Ovary (tissue), 3 donors: ENCODE measurements around the gene SLCO3A1.

Experiments
- POLR2A ChIP-seq: fragments of 450-650 bp; IDR thresholded peaks from one replicate; pipeline ENCODE4 v1.6.1; 2017; ENCODE audit warnings: antibody characterized with exemption, mild to moderate bottlenecking, moderate library complexity
- TF ChIP-seq, protein P1 (sequence below), 3 donors: fragments of 450-650 bp in 2 of 3; fragments of 200-600 bp in 1 of 3; IDR thresholded peaks; one replicate each; pipeline versions ENCODE4 v1.5.1 to v1.8.0; 2016 to 2022; ENCODE audit warnings: antibody characterized with exemption in 3 of 3, mild to moderate bottlenecking in 1 of 3
- donor health status: DM: no; HTN: no; CAD: no.

DNA sequence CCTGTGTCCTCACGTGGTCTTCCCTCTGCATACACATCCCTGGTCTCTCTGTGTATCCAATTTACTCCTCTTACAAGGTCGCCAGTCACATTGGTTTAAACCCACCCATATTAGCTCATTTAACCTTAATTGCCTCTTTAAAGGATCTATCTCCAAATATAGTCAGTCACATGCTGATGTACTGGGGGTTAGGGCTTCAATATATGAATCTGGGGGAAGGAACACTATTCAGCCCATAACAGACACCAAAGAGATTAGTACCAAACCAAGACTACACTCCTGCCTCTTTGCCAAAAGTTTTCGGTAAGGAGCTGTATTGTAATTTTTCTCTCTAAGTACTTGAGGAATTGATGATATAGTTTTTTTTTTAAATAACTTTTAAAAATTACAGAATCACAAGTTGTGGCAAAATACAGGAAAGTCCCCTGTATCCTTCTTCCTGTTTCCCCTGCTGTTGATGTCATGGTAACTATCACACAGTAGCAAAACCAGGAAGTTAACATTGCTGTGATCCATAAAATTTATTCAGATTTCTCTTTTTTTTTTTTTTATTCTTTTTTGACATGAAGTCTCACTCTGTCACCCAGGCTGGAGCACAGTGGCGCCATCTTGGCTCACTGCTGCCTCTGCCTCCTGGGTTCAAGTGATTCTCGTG is 67.8 kb downstream of the SLCO3A1 start:
- TF ChIP-seq, protein P1, sequence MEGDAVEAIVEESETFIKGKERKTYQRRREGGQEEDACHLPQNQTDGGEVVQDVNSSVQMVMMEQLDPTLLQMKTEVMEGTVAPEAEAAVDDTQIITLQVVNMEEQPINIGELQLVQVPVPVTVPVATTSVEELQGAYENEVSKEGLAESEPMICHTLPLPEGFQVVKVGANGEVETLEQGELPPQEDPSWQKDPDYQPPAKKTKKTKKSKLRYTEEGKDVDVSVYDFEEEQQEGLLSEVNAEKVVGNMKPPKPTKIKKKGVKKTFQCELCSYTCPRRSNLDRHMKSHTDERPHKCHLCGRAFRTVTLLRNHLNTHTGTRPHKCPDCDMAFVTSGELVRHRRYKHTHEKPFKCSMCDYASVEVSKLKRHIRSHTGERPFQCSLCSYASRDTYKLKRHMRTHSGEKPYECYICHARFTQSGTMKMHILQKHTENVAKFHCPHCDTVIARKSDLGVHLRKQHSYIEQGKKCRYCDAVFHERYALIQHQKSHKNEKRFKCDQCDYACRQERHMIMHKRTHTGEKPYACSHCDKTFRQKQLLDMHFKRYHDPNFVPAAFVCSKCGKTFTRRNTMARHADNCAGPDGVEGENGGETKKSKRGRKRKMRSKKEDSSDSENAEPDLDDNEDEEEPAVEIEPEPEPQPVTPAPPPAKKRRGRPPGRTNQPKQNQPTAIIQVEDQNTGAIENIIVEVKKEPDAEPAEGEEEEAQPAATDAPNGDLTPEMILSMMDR (IDR thresholded peaks at IDR 0.05) = no peak
- TF ChIP-seq POLR2A = no peak
